HepG2 (cell line): Measurements from ENCODE around the gene ADRA1B. TPM values are rescaled to one million over a fixed set of nuclear protein-coding genes. Genes with fewer than 3 reads are reported as not detected.

Experiments
- ELF3 ChIP-seq: IDR thresholded peaks from 2 replicates; pipeline ENCODE4 v1.6.1; 2016; ENCODE audit warnings: missing genetic modification reagents, missing compliant biosample characterization
- HOXA3 ChIP-seq: sonication (generic); formaldehyde crosslinking; IDR thresholded peaks from 2 replicates; pipeline ENCODE4 v1.5.0; 2020; ENCODE audit warnings: missing genetic modification reagents
- NR2F6 ChIP-seq, 2 experiments: IDR thresholded peaks; 2 replicates each; pipeline ENCODE4 v1.6.1; 2016; ENCODE audit warnings: antibody characterized with exemption in 1 of 2, mild to moderate bottlenecking in 1 of 2
- SMAD3 ChIP-seq: sonication (generic); formaldehyde crosslinking; IDR thresholded peaks from 2 replicates; pipeline ENCODE4 v1.4.0; 2020; ENCODE audit warnings: missing genetic modification reagents
- SP4 ChIP-seq: sonication (generic); formaldehyde crosslinking; IDR thresholded peaks from 2 replicates; pipeline ENCODE4 v1.8.1; 2023; ENCODE audit warnings: mild to moderate bottlenecking, missing genetic modification reagents
- ZMYM4 ChIP-seq: sonication (generic); formaldehyde crosslinking; IDR thresholded peaks from 2 replicates; pipeline ENCODE4 v1.8.1; 2023; ENCODE audit warnings: mild to moderate bottlenecking, missing genetic modification reagents
- polyA plus RNA-seq, 8 experiments: library from polyadenylated mRNA; depleted of rRNA in 3 of 8; stranded (reverse) in 7 of 8; unstranded in 1 of 8; fragments of >200 nt; fragmentation: Illumina TruSeq in 4 of 8; extraction: Trizol in 4 of 8; gene quantifications; 2 replicates each; pipeline versions ENCODE4 v1.2.1 to v1.2.3, GENCODE V29; 2011 to 2016; ENCODE audit warnings: low read depth in 4 of 8, missing spikeins in 1 of 8, mixed read lengths in 1 of 8; ENCODE audit not compliant: insufficient read depth in 1 of 8
- total RNA-seq, 5 experiments: library from RNA; depleted of rRNA; stranded (reverse); fragments of >200 nt; fragmentation: Illumina TruSeq; extraction: Trizol; gene quantifications; 2 replicates each; pipeline ENCODE4 v1.2.3, GENCODE V29; 2016; ENCODE audit warnings: low read depth in 1 of 5
- TF ChIP-seq, protein P1 (sequence below): sonication (generic); formaldehyde crosslinking; IDR thresholded peaks from 2 replicates; pipeline ENCODE4 v1.4.0; 2020; ENCODE audit warnings: missing genetic modification reagents, borderline replicate concordance
- TF ChIP-seq, protein P2 (sequence below): sonication (generic); formaldehyde crosslinking; IDR thresholded peaks from 2 replicates; pipeline ENCODE4 v1.4.0; 2020; ENCODE audit warnings: missing genetic modification reagents
- TF ChIP-seq, protein P3 (sequence below), 2 experiments: sonication (generic) in 1 of 2; formaldehyde crosslinking in 1 of 2; IDR thresholded peaks; 2 replicates each; pipeline versions ENCODE4 v1.4.0 to v1.6.1; 2018 to 2020; ENCODE audit warnings: missing genetic modification reagents in 2 of 2, borderline replicate concordance in 1 of 2, low read depth in 1 of 2, mild to moderate bottlenecking in 1 of 2, missing biosample characterization in 1 of 2
- TF ChIP-seq, protein P4 (sequence below): sonication (generic); formaldehyde crosslinking; IDR thresholded peaks from 2 replicates; pipeline ENCODE4 v1.5.1; 2020; ENCODE audit warnings: mild to moderate bottlenecking, moderate library complexity, missing genetic modification reagents
- TF ChIP-seq, protein P5 (sequence below): sonication (generic); formaldehyde crosslinking; IDR thresholded peaks from 2 replicates; pipeline ENCODE4 v1.4.0; 2020; ENCODE audit warnings: missing genetic modification reagents

Gene ADRA1B
- total and polyA plus RNA-seq, 2 of the 13 experiments (the other 11 are each of a cell fraction or from before 2014, with no cell fraction given): not detected

DNA sequence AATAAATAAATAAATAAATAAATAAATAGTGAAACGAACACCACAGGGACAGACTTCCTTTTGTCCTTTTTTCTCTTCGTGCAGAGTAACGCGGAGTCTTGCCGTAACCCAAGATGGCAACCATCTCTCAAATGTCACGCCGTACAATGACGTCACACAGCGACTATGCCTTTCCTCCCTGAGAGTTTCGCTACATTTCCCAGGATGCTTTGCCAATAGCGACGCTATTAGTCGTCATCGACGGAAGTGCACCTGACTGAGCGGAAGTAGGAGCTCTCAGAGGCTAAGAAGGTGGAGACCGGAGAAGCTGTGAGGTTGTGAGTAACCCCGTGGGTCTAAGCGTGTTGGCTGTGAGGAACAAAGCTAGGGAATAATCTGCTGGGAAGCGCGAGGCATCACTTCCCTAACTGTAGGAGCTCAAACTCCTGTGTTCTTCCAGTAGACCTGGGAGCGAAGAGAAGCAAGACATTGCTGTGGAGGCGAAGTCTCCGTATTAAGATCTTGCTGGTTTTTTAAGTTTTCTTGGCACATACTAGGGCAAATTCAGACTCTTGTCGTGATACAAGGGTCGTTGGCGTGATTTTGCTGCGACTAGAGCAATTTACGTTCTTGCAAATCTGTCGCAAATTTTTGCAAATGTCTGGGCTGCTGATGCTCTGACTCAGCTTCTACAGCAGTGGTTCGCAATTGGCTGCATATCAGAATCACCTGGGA, 92.8 kb downstream of the ADRA1B start, which contains the start of gene TTC1 (continued):
- TF ChIP-seq SP4 (CRISPR knock-in tag) (peak; percentile 54; the same call in 1 of the 2 replicates), ZMYM4 (peak; percentile 91), SMAD3 (CRISPR knock-in tag) (peak; percentile 60; the same call in 1 of the 2 replicates), ELF3 (peak; percentile 67), HOXA3 (peak; percentile 98), NR2F6 (IDR thresholded peaks at IDR 0.05) (no peak), NR2F6 (CRISPR knock-in tag; IDR thresholded peaks at IDR 0.05) (peak; percentile 36; the same call in 1 of the 2 replicates)
- TF ChIP-seq, protein P1, sequence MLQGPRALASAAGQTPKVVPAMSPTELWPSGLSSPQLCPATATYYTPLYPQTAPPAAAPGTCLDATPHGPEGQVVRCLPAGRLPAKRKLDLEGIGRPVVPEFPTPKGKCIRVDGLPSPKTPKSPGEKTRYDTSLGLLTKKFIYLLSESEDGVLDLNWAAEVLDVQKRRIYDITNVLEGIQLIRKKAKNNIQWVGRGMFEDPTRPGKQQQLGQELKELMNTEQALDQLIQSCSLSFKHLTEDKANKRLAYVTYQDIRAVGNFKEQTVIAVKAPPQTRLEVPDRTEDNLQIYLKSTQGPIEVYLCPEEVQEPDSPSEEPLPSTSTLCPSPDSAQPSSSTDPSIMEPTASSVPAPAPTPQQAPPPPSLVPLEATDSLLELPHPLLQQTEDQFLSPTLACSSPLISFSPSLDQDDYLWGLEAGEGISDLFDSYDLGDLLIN: peak; percentile 50; the same call in 1 of the 2 replicates
- TF ChIP-seq, protein P2, sequence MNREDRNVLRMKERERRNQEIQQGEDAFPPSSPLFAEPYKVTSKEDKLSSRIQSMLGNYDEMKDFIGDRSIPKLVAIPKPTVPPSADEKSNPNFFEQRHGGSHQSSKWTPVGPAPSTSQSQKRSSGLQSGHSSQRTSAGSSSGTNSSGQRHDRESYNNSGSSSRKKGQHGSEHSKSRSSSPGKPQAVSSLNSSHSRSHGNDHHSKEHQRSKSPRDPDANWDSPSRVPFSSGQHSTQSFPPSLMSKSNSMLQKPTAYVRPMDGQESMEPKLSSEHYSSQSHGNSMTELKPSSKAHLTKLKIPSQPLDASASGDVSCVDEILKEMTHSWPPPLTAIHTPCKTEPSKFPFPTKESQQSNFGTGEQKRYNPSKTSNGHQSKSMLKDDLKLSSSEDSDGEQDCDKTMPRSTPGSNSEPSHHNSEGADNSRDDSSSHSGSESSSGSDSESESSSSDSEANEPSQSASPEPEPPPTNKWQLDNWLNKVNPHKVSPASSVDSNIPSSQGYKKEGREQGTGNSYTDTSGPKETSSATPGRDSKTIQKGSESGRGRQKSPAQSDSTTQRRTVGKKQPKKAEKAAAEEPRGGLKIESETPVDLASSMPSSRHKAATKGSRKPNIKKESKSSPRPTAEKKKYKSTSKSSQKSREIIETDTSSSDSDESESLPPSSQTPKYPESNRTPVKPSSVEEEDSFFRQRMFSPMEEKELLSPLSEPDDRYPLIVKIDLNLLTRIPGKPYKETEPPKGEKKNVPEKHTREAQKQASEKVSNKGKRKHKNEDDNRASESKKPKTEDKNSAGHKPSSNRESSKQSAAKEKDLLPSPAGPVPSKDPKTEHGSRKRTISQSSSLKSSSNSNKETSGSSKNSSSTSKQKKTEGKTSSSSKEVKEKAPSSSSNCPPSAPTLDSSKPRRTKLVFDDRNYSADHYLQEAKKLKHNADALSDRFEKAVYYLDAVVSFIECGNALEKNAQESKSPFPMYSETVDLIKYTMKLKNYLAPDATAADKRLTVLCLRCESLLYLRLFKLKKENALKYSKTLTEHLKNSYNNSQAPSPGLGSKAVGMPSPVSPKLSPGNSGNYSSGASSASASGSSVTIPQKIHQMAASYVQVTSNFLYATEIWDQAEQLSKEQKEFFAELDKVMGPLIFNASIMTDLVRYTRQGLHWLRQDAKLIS (CRISPR knock-in tag): no peak
- TF ChIP-seq, protein P3, sequence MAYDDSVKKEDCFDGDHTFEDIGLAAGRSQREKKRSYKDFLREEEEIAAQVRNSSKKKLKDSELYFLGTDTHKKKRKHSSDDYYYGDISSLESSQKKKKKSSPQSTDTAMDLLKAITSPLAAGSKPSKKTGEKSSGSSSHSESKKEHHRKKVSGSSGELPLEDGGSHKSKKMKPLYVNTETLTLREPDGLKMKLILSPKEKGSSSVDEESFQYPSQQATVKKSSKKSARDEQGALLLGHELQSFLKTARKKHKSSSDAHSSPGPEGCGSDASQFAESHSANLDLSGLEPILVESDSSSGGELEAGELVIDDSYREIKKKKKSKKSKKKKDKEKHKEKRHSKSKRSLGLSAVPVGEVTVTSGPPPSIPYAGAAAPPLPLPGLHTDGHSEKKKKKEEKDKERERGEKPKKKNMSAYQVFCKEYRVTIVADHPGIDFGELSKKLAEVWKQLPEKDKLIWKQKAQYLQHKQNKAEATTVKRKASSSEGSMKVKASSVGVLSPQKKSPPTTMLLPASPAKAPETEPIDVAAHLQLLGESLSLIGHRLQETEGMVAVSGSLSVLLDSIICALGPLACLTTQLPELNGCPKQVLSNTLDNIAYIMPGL (CRISPR knock-in tag; IDR thresholded peaks at IDR 0.05; ENCODE audit: borderline replicate concordance in 1 of 2, low read depth in 1 of 2): peak in 1 of 2 experiments; percentile 25; a peak in 1 of 4 replicates
- TF ChIP-seq, protein P4, sequence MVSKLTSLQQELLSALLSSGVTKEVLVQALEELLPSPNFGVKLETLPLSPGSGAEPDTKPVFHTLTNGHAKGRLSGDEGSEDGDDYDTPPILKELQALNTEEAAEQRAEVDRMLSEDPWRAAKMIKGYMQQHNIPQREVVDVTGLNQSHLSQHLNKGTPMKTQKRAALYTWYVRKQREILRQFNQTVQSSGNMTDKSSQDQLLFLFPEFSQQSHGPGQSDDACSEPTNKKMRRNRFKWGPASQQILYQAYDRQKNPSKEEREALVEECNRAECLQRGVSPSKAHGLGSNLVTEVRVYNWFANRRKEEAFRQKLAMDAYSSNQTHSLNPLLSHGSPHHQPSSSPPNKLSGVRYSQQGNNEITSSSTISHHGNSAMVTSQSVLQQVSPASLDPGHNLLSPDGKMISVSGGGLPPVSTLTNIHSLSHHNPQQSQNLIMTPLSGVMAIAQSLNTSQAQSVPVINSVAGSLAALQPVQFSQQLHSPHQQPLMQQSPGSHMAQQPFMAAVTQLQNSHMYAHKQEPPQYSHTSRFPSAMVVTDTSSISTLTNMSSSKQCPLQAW (CRISPR knock-in tag): peak; percentile 69
- TF ChIP-seq, protein P5, sequence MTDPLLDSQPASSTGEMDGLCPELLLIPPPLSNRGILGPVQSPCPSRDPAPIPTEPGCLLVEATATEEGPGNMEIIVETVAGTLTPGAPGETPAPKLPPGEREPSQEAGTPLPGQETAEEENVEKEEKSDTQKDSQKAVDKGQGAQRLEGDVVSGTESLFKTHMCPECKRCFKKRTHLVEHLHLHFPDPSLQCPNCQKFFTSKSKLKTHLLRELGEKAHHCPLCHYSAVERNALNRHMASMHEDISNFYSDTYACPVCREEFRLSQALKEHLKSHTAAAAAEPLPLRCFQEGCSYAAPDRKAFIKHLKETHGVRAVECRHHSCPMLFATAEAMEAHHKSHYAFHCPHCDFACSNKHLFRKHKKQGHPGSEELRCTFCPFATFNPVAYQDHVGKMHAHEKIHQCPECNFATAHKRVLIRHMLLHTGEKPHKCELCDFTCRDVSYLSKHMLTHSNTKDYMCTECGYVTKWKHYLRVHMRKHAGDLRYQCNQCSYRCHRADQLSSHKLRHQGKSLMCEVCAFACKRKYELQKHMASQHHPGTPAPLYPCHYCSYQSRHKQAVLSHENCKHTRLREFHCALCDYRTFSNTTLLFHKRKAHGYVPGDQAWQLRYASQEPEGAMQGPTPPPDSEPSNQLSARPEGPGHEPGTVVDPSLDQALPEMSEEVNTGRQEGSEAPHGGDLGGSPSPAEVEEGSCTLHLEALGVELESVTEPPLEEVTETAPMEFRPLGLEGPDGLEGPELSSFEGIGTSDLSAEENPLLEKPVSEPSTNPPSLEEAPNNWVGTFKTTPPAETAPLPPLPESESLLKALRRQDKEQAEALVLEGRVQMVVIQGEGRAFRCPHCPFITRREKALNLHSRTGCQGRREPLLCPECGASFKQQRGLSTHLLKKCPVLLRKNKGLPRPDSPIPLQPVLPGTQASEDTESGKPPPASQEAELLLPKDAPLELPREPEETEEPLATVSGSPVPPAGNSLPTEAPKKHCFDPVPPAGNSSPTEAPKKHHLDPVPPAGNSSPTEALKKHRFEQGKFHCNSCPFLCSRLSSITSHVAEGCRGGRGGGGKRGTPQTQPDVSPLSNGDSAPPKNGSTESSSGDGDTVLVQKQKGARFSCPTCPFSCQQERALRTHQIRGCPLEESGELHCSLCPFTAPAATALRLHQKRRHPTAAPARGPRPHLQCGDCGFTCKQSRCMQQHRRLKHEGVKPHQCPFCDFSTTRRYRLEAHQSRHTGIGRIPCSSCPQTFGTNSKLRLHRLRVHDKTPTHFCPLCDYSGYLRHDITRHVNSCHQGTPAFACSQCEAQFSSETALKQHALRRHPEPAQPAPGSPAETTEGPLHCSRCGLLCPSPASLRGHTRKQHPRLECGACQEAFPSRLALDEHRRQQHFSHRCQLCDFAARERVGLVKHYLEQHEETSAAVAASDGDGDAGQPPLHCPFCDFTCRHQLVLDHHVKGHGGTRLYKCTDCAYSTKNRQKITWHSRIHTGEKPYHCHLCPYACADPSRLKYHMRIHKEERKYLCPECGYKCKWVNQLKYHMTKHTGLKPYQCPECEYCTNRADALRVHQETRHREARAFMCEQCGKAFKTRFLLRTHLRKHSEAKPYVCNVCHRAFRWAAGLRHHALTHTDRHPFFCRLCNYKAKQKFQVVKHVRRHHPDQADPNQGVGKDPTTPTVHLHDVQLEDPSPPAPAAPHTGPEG (CRISPR knock-in tag): 0 out of 2 replicates have a peak, but pooled peaks have one; percentile 57
